Activated B cell treated with CpG ODN at 0.5 μM for 24 hours (primary cell): ENCODE measurements around the gene PRKACG. TPM values are rescaled to one million over a fixed set of nuclear protein-coding genes. Genes with fewer than 3 reads are reported as not detected.

Source experiments
- ATAC-seq: fragments of 200-7000 bp; cut with Tn5 transposase; one replicate; pipeline ENCODE4 v1.10.0; 2021; ENCODE audit warnings: low read depth, mild to moderate bottlenecking, moderate library complexity
- CTCF ChIA-PET: fragments of 350-600 bp; sonication (Branson Sonifier 250); formaldehyde crosslinking; loops from one replicate; lab custom pipeline; 2021; ENCODE audit warnings: antibody characterized with exemption; lab: Charles Lee
- POLR2A ChIA-PET: fragments of 350-600 bp; sonication (Branson Sonifier 250); formaldehyde crosslinking; loops from one replicate; lab custom pipeline; 2021; ENCODE audit warnings: antibody characterized with exemption; lab: Charles Lee
- DNase-seq: peaks from one replicate; pipeline ENCODE4 v3.0.0; 2022
- H3K27ac Mint-ChIP-seq: one replicate; pipeline ENCODE4 v1.8.0; 2020; ENCODE audit warnings: mixed read lengths
- H3K27me3 Mint-ChIP-seq: one replicate; pipeline ENCODE4 v1.8.0; 2021; ENCODE audit warnings: mixed read lengths
- H3K36me3 Mint-ChIP-seq: one replicate; pipeline ENCODE4 v1.8.0; 2021; ENCODE audit warnings: low read depth, mixed read lengths
- H3K4me1 Mint-ChIP-seq: one replicate; pipeline ENCODE4 v1.8.0; 2021; ENCODE audit warnings: mixed read lengths
- H3K4me3 Mint-ChIP-seq: one replicate; pipeline ENCODE4 v1.8.0; 2020; ENCODE audit warnings: mild to moderate bottlenecking, mixed read lengths
- H3K9me3 Mint-ChIP-seq: one replicate; pipeline ENCODE4 v1.8.0; 2020; ENCODE audit warnings: mixed read lengths
- intact Hi-C: fragments of 100-400 bp; cut with micrococcal nuclease; formaldehyde crosslinking; loops from one replicate; pipeline ENCODE4 v1.15.1; 2024
- total RNA-seq: library from RNA; stranded (reverse); gene quantifications from 2 replicates; pipeline ENCODE4 v1.2.3, GENCODE V29; 2022
- TF ChIP-seq, protein P1 (sequence below): fragments of 200-600 bp; IDR thresholded peaks from one replicate; pipeline ENCODE4 v1.8.0; 2022; ENCODE audit warnings: antibody characterized with exemption, mild to moderate bottlenecking

Gene PRKACG
- total RNA-seq, 1 donor from 2014 or later = not detected

DNA sequence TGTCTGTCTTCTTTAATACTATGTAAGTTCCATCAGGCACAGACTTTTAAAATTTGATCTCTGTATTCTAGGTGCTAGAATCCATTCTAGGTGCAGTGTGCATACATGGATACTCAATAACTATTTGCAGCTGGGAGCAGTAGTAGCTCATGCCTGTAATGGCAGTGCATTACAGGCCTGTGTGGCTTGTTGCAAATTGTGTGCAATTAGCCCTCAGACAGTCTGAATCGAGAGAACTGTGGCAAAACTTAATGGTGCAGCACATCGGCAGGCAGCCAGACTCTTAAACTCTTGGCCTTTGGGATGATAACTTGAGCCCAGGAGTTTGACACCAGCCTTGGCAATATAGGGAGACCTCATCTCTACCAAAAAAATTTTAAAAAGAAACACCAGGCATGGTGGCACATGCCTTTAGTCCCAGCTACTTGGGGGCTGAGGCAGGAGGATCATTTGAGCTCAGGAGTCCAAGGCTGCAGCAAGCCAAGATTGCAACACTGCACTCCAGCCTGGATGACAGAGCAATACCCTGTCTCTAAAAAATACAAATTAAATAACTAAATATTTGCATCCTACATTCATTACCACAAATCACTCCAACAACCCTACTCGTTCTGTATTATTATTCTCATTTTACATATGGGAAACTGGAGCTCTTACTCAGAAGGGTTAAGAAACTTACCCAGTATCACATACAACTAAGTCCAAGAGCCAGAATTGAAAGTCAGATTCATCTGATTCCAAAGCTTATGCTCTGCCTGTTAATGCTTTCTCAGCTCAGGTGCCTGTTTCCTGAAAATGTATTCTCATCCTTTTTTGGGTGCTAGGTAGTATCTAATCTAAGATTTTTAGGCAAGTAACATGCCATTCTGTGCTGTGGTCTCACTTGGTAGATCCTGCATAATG is 30.1 kb downstream of the PRKACG start:
- Mint-ChIP-seq H3K27ac (no peak overlapping the region), H3K9me3 (no peaks in the 10 kb centered on the region), H3K4me3 (no peak overlapping the region), H3K27me3 (no peaks in the 10 kb centered on the region), H3K36me3 (peaks cover 23% of the 10 kb centered on the region), H3K4me1 (peaks cover 29% of the 10 kb centered on the region)
- intact Hi-C loops = no loop called here
- ATAC-seq (no peak), DNase-seq (no peak)
- TF ChIP-seq, protein P1, sequence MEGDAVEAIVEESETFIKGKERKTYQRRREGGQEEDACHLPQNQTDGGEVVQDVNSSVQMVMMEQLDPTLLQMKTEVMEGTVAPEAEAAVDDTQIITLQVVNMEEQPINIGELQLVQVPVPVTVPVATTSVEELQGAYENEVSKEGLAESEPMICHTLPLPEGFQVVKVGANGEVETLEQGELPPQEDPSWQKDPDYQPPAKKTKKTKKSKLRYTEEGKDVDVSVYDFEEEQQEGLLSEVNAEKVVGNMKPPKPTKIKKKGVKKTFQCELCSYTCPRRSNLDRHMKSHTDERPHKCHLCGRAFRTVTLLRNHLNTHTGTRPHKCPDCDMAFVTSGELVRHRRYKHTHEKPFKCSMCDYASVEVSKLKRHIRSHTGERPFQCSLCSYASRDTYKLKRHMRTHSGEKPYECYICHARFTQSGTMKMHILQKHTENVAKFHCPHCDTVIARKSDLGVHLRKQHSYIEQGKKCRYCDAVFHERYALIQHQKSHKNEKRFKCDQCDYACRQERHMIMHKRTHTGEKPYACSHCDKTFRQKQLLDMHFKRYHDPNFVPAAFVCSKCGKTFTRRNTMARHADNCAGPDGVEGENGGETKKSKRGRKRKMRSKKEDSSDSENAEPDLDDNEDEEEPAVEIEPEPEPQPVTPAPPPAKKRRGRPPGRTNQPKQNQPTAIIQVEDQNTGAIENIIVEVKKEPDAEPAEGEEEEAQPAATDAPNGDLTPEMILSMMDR = no peak
- CTCF ChIA-PET = interaction anchor here (2.0 kb wide), 1 partner anchor 16 kb away, joined by 6 read pairs; no protein-coding TSS in a partner anchor
- POLR2A ChIA-PET = no interaction called here

- DNase-seq (no peak), ATAC-seq (no peak)
- Mint-ChIP-seq H3K27me3 (no peaks in the 10 kb centered on the region), H3K36me3 (peaks cover 23% of the 10 kb centered on the region), H3K27ac (no peak overlapping the region), H3K4me3 (no peak overlapping the region), H3K4me1 (peaks cover 36% of the 10 kb centered on the region), H3K9me3 (no peaks in the 10 kb centered on the region)
- TF ChIP-seq, protein P1 = no peak
- ChIA-PET POLR2A (no interaction called here), CTCF (interaction anchor here (2.0 kb wide), 1 partner anchor 17 kb away, joined by 6 read pairs; no protein-coding TSS in a partner anchor)
- intact Hi-C loops = no loop called here
These were observed 30.9 kb downstream of the PRKACG start for GRCh38 chr9:68983008-68983411.

DNA sequence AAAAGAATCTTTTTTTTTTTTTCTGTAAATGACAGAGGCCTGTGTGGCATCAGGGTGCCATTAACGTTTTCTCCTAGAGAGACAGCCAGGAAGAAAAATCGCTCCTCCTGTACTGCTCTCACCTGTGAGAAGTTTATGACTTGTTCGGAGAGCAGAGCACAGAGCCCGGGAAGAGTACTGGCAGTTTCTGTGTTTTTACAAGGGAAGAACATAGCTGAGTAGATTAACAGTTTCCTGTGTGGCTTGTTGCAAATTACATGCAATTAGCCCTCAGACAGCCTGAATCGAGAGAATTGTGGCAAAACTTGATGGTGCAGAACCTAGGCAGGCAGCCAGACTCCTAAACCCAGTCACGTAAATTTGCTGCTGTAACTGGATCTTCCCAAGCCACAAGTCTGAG is 32.1 kb downstream of the PRKACG start:
- TF ChIP-seq, protein P1 = no peak
- no peak for DNase-seq
- H3K9me3 Mint-ChIP-seq = no peaks in the 10 kb centered on the region
- POLR2A ChIA-PET = interaction anchor here (0.7 kb wide), 1 partner anchor 195 kb away, joined by 3 read pairs; no protein-coding TSS in a partner anchor
- ATAC-seq = no peak
- H3K27me3 Mint-ChIP-seq = no peaks in the 10 kb centered on the region
- intact Hi-C loops = no loop called here
- H3K36me3 Mint-ChIP-seq = peaks cover 23% of the 10 kb centered on the region
- H3K4me1 Mint-ChIP-seq = peaks cover 42% of the 10 kb centered on the region
- peak overlapping the region; percentile 38 for H3K4me3 Mint-ChIP-seq
- peak overlapping the region; percentile 35 for H3K27ac Mint-ChIP-seq
- CTCF ChIA-PET = no interaction called here

DNA sequence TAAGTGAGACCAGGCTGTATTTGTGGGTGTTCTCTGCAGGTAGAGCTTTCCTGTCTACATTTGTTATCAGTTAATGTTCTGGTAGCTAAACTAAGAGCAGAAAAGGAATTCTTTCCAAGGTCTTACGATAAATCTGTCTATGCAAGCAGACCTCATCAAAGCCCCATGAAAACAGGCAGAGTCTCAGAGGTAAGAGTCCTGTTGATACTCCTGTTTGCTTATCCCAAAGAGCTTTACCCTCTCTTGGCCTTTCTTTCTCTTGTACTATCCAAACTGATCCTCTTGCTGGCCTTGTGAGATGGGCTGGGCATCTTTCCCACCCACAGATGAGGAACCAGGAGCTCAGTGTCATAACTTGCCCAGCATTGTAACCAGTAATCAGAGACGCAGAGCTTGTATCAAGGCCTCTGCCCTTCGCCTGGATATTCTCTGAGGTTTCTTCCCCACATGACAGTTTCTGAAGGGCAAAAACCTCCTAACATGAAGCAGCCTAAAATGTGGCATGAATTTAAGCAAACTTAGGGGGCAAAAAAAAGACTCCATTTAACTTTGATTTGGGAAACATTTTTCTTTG is 33.5 kb downstream of the PRKACG start:
- intact Hi-C loops = no loop called here
- Mint-ChIP-seq H3K27me3 (no peaks in the 10 kb centered on the region), H3K4me1 (peaks cover 56% of the 10 kb centered on the region), H3K36me3 (peaks cover 17% of the 10 kb centered on the region), H3K4me3 (no peak overlapping the region), H3K27ac (no peak overlapping the region), H3K9me3 (no peaks in the 10 kb centered on the region)
- CTCF ChIA-PET = interaction anchor here (1.3 kb wide), 1 partner anchor 46 kb away, joined by 3 read pairs; no protein-coding TSS in a partner anchor
- DNase-seq = no peak
- POLR2A ChIA-PET = no interaction called here
- TF ChIP-seq, protein P1 = no peak
- ATAC-seq = no peak
